ENCODE measurements around the gene SCARB1. TPM values are rescaled to one million over a fixed set of nuclear protein-coding genes. Genes with fewer than 3 reads are reported as not detected.

Gene SCARB1
- total RNA-seq, 1 donor, result 11.3 TPM

GRCh38 chr12:124813782-124814181 lies 49.9 kb downstream of the SCARB1 start:
- DNase-seq (ENCODE audit: low read depth), result no peak
- TF ChIP-seq CTCF (IDR thresholded peaks at IDR 0.05; ENCODE audit: insufficient read depth, low read length), result no peak
- no peak overlapping the region for H3K4me3 ChIP-seq (ENCODE audit: low read depth, low read length)

- TF ChIP-seq CTCF (IDR thresholded peaks at IDR 0.05; ENCODE audit: insufficient read depth, low read length), result no peak
- DNase-seq (ENCODE audit: low read depth), result no peak
- no peak overlapping the region for H3K4me3 ChIP-seq (ENCODE audit: low read depth, low read length)
These were observed 50.7 kb downstream of the SCARB1 start for GRCh38 chr12:124812979-124813378.

GRCh38 chr12:124812356-124812755 lies 51.3 kb downstream of the SCARB1 start:
- no peak for DNase-seq (ENCODE audit: low read depth)
- no peak overlapping the region for H3K4me3 ChIP-seq (ENCODE audit: low read depth, low read length)
- no peak for TF ChIP-seq CTCF (IDR thresholded peaks at IDR 0.05; ENCODE audit: insufficient read depth, low read length)

GRCh38 chr12:124811633-124812032 lies 52.0 kb downstream of the SCARB1 start:
- no peak for TF ChIP-seq CTCF (IDR thresholded peaks at IDR 0.05; ENCODE audit: insufficient read depth, low read length)
- no peak for DNase-seq (ENCODE audit: low read depth)
- H3K4me3 ChIP-seq (ENCODE audit: low read depth, low read length), result no peak overlapping the region

GRCh38 chr12:124809878-124810277 lies 53.8 kb downstream of the SCARB1 start:
- peak; percentile 57 for DNase-seq (ENCODE audit: low read depth)
- H3K4me3 ChIP-seq (ENCODE audit: low read depth, low read length), result no peak overlapping the region
- TF ChIP-seq CTCF (IDR thresholded peaks at IDR 0.05; ENCODE audit: insufficient read depth, low read length), result no peak

GRCh38 chr12:124809391-124809790 lies 54.3 kb downstream of the SCARB1 start:
- H3K4me3 ChIP-seq (ENCODE audit: low read depth, low read length), result no peak overlapping the region
- no peak for TF ChIP-seq CTCF (IDR thresholded peaks at IDR 0.05; ENCODE audit: insufficient read depth, low read length)
- DNase-seq (ENCODE audit: low read depth), result no peak

- no peak overlapping the region for H3K4me3 ChIP-seq (ENCODE audit: low read depth, low read length)
- no peak for TF ChIP-seq CTCF (IDR thresholded peaks at IDR 0.05; ENCODE audit: insufficient read depth, low read length)
- no peak for DNase-seq (ENCODE audit: low read depth)
These were observed 55.4 kb downstream of the SCARB1 start for GRCh38 chr12:124808272-124808671.
